ENCODE data around the gene NR2F1-AS1.

Gene NR2F1-AS1

DNA sequence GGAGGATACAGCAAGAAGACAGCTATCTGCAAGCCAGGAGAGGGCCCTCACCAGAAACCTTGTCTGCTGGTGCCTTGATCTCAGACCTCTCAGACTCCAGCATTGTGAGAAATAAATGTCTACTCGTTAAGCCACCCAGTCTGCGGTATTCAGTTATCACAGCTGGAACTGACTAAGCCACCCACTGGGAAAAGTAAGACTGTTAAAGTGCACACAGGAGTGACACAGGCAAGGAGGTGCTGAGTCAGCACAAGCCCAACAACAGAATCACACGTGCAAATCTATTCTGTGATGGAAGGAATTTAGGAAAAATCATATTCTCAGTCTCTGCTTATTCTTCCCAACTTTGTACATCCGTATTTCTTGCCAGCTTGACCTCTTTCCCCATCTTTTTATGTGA is 200.0 kb downstream of the NR2F1-AS1 start:
- DNase-seq: no peak

DNA sequence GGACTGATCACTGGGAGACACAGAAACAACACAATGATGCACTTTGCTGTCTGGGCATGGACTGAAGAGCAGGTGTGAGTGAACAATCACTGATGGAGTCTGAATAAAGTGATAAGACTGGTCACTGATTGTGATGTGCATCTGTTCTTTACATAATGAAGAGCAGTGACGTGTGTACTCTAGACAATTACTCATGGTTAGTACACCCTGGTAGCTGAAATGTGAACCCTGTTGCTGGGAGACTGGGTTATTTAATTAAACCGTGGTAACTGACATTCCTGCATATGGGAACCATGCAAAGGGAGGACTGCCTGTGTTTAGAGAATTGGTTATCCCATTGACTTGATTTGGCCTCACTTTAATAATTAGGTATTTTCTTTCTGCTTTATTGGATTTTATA is 202.9 kb downstream of the NR2F1-AS1 start:
- no peak for DNase-seq

DNA sequence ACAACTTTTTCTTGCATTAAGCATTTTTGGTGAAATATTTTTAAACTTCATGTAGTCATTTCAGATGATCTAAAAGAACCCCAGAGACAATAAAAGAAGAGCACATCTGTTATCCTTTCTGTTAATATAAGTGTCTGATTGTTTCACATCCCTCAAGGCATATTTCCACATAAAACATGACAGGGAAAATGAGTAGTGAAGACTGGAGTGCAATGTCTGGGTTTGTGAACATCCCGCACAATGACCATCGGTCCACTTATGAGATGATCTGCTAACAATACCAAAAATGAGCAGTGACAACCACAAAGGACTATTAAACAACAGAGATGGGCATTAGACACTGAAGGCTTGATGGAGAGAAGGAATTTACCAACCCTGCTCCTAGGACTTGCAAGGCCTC is 209.1 kb downstream of the NR2F1-AS1 start:
- DNase-seq: no peak

DNA sequence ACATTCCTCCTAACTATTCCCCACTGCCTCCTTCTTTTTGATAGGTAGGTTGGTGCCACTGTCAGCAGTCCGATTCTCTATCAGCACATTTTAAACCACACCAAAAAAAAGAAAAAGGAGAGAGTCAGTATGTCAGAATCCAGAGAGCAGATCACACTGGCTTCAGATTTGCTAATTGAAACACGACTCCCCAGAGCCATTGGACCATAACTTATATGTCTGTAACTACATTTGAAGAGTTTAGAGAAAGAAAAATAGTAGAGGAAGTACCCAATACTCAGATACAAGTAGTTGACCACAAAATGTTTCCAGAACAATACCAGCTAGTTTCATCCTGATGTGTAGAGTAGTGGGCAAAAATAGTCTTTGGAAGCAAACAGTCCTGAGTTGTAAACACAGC is 216.6 kb downstream of the NR2F1-AS1 start:
- no peak for DNase-seq

- DNase-seq: no peak
Observed at GRCh38 chr5:93360436-93361088, 220.5 kb downstream of the NR2F1-AS1 start.

DNA sequence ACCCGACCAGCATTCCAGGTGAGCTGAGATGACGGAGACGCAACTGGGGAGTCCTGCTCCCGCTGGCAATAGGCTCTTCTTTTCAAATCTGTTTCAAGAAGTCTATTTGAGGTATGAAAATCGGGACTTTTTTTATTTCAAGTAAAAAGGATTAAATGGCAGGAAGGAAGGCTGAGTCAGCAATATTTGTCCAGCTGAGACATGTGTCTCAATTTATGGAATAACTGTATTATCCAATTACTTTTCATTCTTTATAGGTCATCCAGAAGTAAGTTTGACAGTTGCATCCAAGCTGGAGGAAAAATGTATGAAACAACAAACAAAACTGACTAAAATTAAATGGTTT is 221.1 kb downstream of the NR2F1-AS1 start:
- DNase-seq: no peak
